HepG2 (cell line): ENCODE measurements around the gene ENDOU. TPM values are rescaled to one million over a fixed set of nuclear protein-coding genes. Genes with fewer than 3 reads are reported as not detected.

Experiments used
- ARNT2 ChIP-seq: sonication (generic); formaldehyde crosslinking; IDR thresholded peaks from 2 replicates; pipeline ENCODE4 v1.8.0; 2022; ENCODE audit warnings: mild to moderate bottlenecking, low read depth, missing genetic modification reagents, moderate library complexity
- ASH2L ChIP-seq: fragments of 300-600, 200-600 bp; sonication (generic); IDR thresholded peaks from 2 replicates; pipeline ENCODE4 v1.7.0; 2017; ENCODE audit warnings: low read depth, mild to moderate bottlenecking, moderate library complexity, mixed read lengths, low read length; ENCODE audit not compliant: insufficient read length
- ELF4 ChIP-seq: sonication (generic); formaldehyde crosslinking; IDR thresholded peaks from 2 replicates; pipeline ENCODE4 v1.5.0; 2020; ENCODE audit warnings: missing genetic modification reagents, mild to moderate bottlenecking, moderate library complexity, borderline replicate concordance
- HMG20A ChIP-seq: IDR thresholded peaks from 2 replicates; pipeline ENCODE4 v1.6.1; 2016; ENCODE audit warnings: borderline replicate concordance
- HMG20B ChIP-seq: conservative IDR thresholded peaks from 2 replicates; pipeline ENCODE4 v1.6.1; 2016; ENCODE audit warnings: missing genetic modification reagents, missing compliant biosample characterization
- HNRNPL ChIP-seq: fragments of 200-400 bp; formaldehyde crosslinking; IDR thresholded peaks from 2 replicates; pipeline ENCODE4 v1.6.1; 2017; ENCODE audit warnings: mild to moderate bottlenecking, low read depth, low read length
- IKZF4 ChIP-seq: sonication (generic); formaldehyde crosslinking; IDR thresholded peaks from 2 replicates; pipeline ENCODE4 v1.5.1; 2020; ENCODE audit warnings: borderline replicate concordance, mild to moderate bottlenecking, low read depth, missing genetic modification reagents; ENCODE audit errors: not compliant biosample characterization
- KLF11 ChIP-seq: IDR thresholded peaks from 2 replicates; pipeline ENCODE4 v1.6.1; 2016; ENCODE audit warnings: missing compliant biosample characterization
- NAIF1 ChIP-seq: sonication (generic); formaldehyde crosslinking; IDR thresholded peaks from 2 replicates; pipeline ENCODE4 v1.5.0; 2020; ENCODE audit warnings: mild to moderate bottlenecking, missing genetic modification reagents, borderline replicate concordance
- NCOA1 ChIP-seq: sonication (generic); formaldehyde crosslinking; IDR thresholded peaks from 2 replicates; pipeline ENCODE4 v1.9.0; 2021; ENCODE audit warnings: missing genetic modification reagents
- ONECUT2 ChIP-seq: sonication (generic); formaldehyde crosslinking; IDR thresholded peaks from 2 replicates; pipeline ENCODE4 v1.4.0; 2020; ENCODE audit warnings: missing genetic modification reagents
- PHF20 ChIP-seq: sonication (generic); formaldehyde crosslinking; IDR thresholded peaks from 2 replicates; pipeline ENCODE4 v1.5.0; 2020; ENCODE audit warnings: mild to moderate bottlenecking, missing genetic modification reagents
- PLRG1 ChIP-seq: fragments of 450-650 bp; conservative IDR thresholded peaks from 2 replicates; pipeline ENCODE4 v1.6.1; 2016
- POLR2AphosphoS2 ChIP-seq: IDR thresholded peaks from 2 replicates; pipeline ENCODE4 v1.6.1; 2011; ENCODE audit warnings: low read depth, low read length, improper control_type of control experiment
- POLR2G ChIP-seq: fragments of 200-400 bp; formaldehyde crosslinking; IDR thresholded peaks from 2 replicates; pipeline ENCODE4 v1.6.1; 2018; ENCODE audit warnings: mild to moderate bottlenecking, low read depth, low read length, moderate library complexity
- RBFOX2 ChIP-seq: fragments of 200-400 bp; formaldehyde crosslinking; IDR thresholded peaks from 2 replicates; pipeline ENCODE4 v1.6.1; 2017; ENCODE audit warnings: low read depth, mild to moderate bottlenecking, low read length
- SNRNP70 ChIP-seq: fragments of 200-400 bp; formaldehyde crosslinking; IDR thresholded peaks from 2 replicates; pipeline ENCODE4 v1.6.1; 2017; ENCODE audit warnings: mild to moderate bottlenecking, low read depth, low read length, moderate library complexity
- SP4 ChIP-seq: sonication (generic); formaldehyde crosslinking; IDR thresholded peaks from 2 replicates; pipeline ENCODE4 v1.8.1; 2023; ENCODE audit warnings: mild to moderate bottlenecking, missing genetic modification reagents
- SP5 ChIP-seq: IDR thresholded peaks from 2 replicates; pipeline ENCODE4 v1.6.1; 2016; ENCODE audit warnings: low read depth, borderline replicate concordance
- ZMYM4 ChIP-seq: sonication (generic); formaldehyde crosslinking; IDR thresholded peaks from 2 replicates; pipeline ENCODE4 v1.8.1; 2023; ENCODE audit warnings: mild to moderate bottlenecking, missing genetic modification reagents
- ZNF20 ChIP-seq: sonication (generic); formaldehyde crosslinking; IDR thresholded peaks from 2 replicates; pipeline ENCODE4 v1.4.0; 2020; ENCODE audit warnings: mild to moderate bottlenecking, moderate library complexity, missing genetic modification reagents
- ZNF234 ChIP-seq: sonication (generic); formaldehyde crosslinking; conservative IDR thresholded peaks from 2 replicates; pipeline ENCODE4 v1.5.1; 2020; ENCODE audit warnings: mild to moderate bottlenecking, missing genetic modification reagents
- ZNF512 ChIP-seq: sonication (generic); formaldehyde crosslinking; IDR thresholded peaks from 2 replicates; pipeline ENCODE4 v1.4.0; 2020; ENCODE audit warnings: mild to moderate bottlenecking, missing genetic modification reagents
- ZNF672 ChIP-seq: sonication (generic); formaldehyde crosslinking; IDR thresholded peaks from 2 replicates; pipeline ENCODE4 v1.8.1; 2022; ENCODE audit warnings: missing genetic modification reagents
- ZNF780A ChIP-seq: sonication (generic); formaldehyde crosslinking; IDR thresholded peaks from 2 replicates; pipeline ENCODE4 v1.8.0; 2022; ENCODE audit warnings: mild to moderate bottlenecking, missing genetic modification reagents, moderate library complexity
- ZNF788 ChIP-seq: sonication (generic); formaldehyde crosslinking; IDR thresholded peaks from 2 replicates; pipeline ENCODE4 v1.5.0; 2020; ENCODE audit warnings: mild to moderate bottlenecking, missing genetic modification reagents, borderline replicate concordance
- polyA plus RNA-seq, 8 experiments: library from polyadenylated mRNA; depleted of rRNA in 3 of 8; stranded (reverse) in 7 of 8; unstranded in 1 of 8; fragments of >200 nt; fragmentation: Illumina TruSeq in 4 of 8; extraction: Trizol in 4 of 8; gene quantifications; 2 replicates each; pipeline versions ENCODE4 v1.2.1 to v1.2.3, GENCODE V29; 2011 to 2016; ENCODE audit warnings: low read depth in 4 of 8, missing spikeins in 1 of 8, mixed read lengths in 1 of 8; ENCODE audit not compliant: insufficient read depth in 1 of 8
- total RNA-seq, 5 experiments: library from RNA; depleted of rRNA; stranded (reverse); fragments of >200 nt; fragmentation: Illumina TruSeq; extraction: Trizol; gene quantifications; 2 replicates each; pipeline ENCODE4 v1.2.3, GENCODE V29; 2016; ENCODE audit warnings: low read depth in 1 of 5
- TF ChIP-seq, protein P1 (sequence below): sonication (generic); formaldehyde crosslinking; IDR thresholded peaks from 2 replicates; pipeline ENCODE4 v1.5.0; 2020; ENCODE audit warnings: missing genetic modification reagents, mild to moderate bottlenecking, borderline replicate concordance
- TF ChIP-seq, protein P2 (sequence below): sonication (generic); formaldehyde crosslinking; IDR thresholded peaks from 2 replicates; pipeline ENCODE4 v1.8.0; 2022; ENCODE audit warnings: mild to moderate bottlenecking, missing genetic modification reagents, borderline replicate concordance

The ENDOU gene
- total and polyA plus RNA-seq, 2 of the 13 experiments (the other 11 are each of a cell fraction or from before 2014, with no cell fraction given): not detected

GRCh38 chr12:47705566-47706425, 19.5 kb downstream of the ENDOU start, which contains the start of gene RPAP3 (continued):
- TF ChIP-seq NAIF1 (CRISPR knock-in tag): no peak
- TF ChIP-seq SP5: peak; percentile 73; the same call in 1 of the 2 replicates
- TF ChIP-seq SNRNP70: no peak
- no peak for TF ChIP-seq ZNF234 (CRISPR knock-in tag)
- TF ChIP-seq ZNF20 (CRISPR knock-in tag): no peak
- TF ChIP-seq ZNF512 (CRISPR knock-in tag): no peak
- no peak for TF ChIP-seq KLF11 (CRISPR knock-in tag)
- no peak for TF ChIP-seq ONECUT2 (CRISPR knock-in tag)
- peak; percentile 94 for TF ChIP-seq POLR2G
- TF ChIP-seq ZNF788: peak; percentile 33; the same call in 1 of the 2 replicates
- no peak for TF ChIP-seq ELF4 (CRISPR knock-in tag)
- peak; percentile 77 for TF ChIP-seq SP4 (CRISPR knock-in tag)
- no peak for TF ChIP-seq POLR2AphosphoS2
- TF ChIP-seq ZNF672 (CRISPR knock-in tag): no peak
- peak; percentile 67; the same call in 1 of the 2 replicates for TF ChIP-seq ARNT2 (CRISPR knock-in tag)
- peak; percentile 77 for TF ChIP-seq ZMYM4 (CRISPR knock-in tag)
- no peak for TF ChIP-seq HNRNPL
- no peak for TF ChIP-seq ZNF780A
- TF ChIP-seq HMG20A: no peak; the same call in 1 of the 2 replicates
- TF ChIP-seq PLRG1: no peak
- peak; percentile 89 for TF ChIP-seq RBFOX2
- TF ChIP-seq HMG20B (CRISPR knock-in tag): no peak
- TF ChIP-seq, protein P1, sequence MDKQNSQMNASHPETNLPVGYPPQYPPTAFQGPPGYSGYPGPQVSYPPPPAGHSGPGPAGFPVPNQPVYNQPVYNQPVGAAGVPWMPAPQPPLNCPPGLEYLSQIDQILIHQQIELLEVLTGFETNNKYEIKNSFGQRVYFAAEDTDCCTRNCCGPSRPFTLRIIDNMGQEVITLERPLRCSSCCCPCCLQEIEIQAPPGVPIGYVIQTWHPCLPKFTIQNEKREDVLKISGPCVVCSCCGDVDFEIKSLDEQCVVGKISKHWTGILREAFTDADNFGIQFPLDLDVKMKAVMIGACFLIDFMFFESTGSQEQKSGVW: no peak
- TF ChIP-seq, protein P2, sequence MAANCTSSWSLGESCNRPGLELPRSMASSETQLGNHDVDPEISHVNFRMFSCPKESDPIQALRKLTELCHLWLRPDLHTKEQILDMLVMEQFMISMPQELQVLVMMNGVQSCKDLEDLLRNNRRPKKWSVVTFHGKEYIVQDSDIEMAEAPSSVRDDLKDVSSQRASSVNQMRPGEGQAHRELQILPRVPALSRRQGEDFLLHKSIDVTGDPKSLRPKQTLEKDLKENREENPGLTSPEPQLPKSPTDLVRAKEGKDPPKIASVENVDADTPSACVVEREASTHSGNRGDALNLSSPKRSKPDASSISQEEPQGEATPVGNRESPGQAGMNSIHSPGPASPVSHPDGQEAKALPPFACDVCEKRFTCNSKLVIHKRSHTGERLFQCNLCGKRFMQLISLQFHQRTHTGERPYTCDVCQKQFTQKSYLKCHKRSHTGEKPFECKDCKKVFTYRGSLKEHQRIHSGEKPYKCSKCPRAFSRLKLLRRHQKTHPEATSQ: peak; percentile 19; the same call in 1 of the 2 replicates
- TF ChIP-seq ASH2L: peak; percentile 94
- peak; percentile 75 for TF ChIP-seq PHF20 (CRISPR knock-in tag)
- peak; percentile 48 for TF ChIP-seq IKZF4 (CRISPR knock-in tag)
- no peak for TF ChIP-seq NCOA1 (CRISPR knock-in tag)
